ENCODE results near the gene MXI1. TPM values are rescaled to one million over a fixed set of nuclear protein-coding genes. Genes with fewer than 3 reads are reported as not detected.

The MXI1 gene
- total and polyA plus RNA-seq, 2 experiments from 2014 or later = 5.1 to 8.5 TPM

DNA sequence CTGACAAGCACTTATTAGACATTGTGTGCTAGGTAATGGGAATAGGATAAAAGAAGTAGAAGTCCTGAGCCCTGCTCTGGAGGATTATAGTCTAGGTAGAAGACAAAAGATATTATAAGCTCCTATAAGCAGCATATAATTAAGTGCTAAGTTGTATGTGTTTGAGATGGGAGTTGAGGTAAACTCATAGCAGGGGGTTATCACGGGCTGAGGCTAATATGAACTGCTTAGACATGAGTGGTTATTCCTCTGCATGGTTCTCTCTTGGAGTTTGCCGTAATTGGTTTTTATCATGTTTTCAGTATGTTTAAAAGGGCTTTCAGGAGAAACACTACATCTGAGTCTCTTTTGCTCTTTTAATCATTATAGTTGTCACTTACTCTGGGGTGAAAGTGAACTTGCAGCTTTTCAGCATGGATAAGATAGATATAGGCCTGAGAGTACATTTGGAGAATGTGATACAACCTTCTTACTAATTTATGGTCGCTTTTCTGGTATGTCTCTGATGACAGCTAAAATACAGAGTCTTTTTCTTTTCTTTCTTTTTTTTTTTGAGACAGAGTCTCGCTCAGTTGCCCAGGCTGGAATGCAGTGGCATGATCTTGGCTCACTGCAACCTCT is 58.3 kb downstream of the MXI1 start (continued):
- TF ChIP-seq, protein P1, sequence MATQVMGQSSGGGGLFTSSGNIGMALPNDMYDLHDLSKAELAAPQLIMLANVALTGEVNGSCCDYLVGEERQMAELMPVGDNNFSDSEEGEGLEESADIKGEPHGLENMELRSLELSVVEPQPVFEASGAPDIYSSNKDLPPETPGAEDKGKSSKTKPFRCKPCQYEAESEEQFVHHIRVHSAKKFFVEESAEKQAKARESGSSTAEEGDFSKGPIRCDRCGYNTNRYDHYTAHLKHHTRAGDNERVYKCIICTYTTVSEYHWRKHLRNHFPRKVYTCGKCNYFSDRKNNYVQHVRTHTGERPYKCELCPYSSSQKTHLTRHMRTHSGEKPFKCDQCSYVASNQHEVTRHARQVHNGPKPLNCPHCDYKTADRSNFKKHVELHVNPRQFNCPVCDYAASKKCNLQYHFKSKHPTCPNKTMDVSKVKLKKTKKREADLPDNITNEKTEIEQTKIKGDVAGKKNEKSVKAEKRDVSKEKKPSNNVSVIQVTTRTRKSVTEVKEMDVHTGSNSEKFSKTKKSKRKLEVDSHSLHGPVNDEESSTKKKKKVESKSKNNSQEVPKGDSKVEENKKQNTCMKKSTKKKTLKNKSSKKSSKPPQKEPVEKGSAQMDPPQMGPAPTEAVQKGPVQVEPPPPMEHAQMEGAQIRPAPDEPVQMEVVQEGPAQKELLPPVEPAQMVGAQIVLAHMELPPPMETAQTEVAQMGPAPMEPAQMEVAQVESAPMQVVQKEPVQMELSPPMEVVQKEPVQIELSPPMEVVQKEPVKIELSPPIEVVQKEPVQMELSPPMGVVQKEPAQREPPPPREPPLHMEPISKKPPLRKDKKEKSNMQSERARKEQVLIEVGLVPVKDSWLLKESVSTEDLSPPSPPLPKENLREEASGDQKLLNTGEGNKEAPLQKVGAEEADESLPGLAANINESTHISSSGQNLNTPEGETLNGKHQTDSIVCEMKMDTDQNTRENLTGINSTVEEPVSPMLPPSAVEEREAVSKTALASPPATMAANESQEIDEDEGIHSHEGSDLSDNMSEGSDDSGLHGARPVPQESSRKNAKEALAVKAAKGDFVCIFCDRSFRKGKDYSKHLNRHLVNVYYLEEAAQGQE (IDR thresholded peaks at IDR 0.05; ENCODE audit: unreplicated experiment) = no peak
- TF ChIP-seq EZH2phosphoT487 (IDR thresholded peaks at IDR 0.05; ENCODE audit: unreplicated experiment) (no peak), NANOG (IDR thresholded peaks at IDR 0.05; ENCODE audit: borderline replicate concordance) (no peak), ZNF114 (CRISPR knock-in tag; IDR thresholded peaks at IDR 0.05) (no peak), CREB1 (CRISPR knock-in tag; IDR thresholded peaks at IDR 0.05; ENCODE audit: low read depth) (no peak), STAT1 (IDR thresholded peaks at IDR 0.05; ENCODE audit: unreplicated experiment) (no peak)
- TF ChIP-seq, protein P2, sequence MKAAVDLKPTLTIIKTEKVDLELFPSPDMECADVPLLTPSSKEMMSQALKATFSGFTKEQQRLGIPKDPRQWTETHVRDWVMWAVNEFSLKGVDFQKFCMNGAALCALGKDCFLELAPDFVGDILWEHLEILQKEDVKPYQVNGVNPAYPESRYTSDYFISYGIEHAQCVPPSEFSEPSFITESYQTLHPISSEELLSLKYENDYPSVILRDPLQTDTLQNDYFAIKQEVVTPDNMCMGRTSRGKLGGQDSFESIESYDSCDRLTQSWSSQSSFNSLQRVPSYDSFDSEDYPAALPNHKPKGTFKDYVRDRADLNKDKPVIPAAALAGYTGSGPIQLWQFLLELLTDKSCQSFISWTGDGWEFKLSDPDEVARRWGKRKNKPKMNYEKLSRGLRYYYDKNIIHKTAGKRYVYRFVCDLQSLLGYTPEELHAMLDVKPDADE (IDR thresholded peaks at IDR 0.05) = no peak

GRCh38 chr10:110267276-110267675 is 59.9 kb downstream of the MXI1 start:
- ATAC-seq (no peak), DNase-seq (ENCODE audit: low spot score) (no peak)
- Histone ChIP-seq H3K36me3 (ENCODE audit: insufficient read depth) (no peaks in the 10 kb centered on the region), H3K79me2 (replicated peaks; ENCODE audit: insufficient read depth) (no peaks in the 10 kb centered on the region), H3K4me3 (no peak overlapping the region), H3K27ac (ENCODE audit: low read depth) (no peak overlapping the region), H3K9me2 (ENCODE audit: insufficient read depth) (no peaks in the 10 kb centered on the region), H2AFZ (no peak overlapping the region), H3K4me1 (ENCODE audit: insufficient read depth) (no peaks in the 10 kb centered on the region), H3K27me3 (ENCODE audit: insufficient read depth) (no peaks in the 10 kb centered on the region), H3F3A (replicated peaks; ENCODE audit: low read depth) (no peaks in the 10 kb centered on the region), H4K20me1 (replicated peaks; ENCODE audit: insufficient read depth) (0 out of 2 replicates have a peak, but pooled peaks cover 8% of the 10 kb centered on the region), H3K4me2 (no peak overlapping the region)
- H3K36me3 Mint-ChIP-seq (ENCODE audit: low read depth) = no peaks in the 10 kb centered on the region
- no peaks in the 10 kb centered on the region for H3K27me3 Mint-ChIP-seq (ENCODE audit: insufficient read depth, low read depth, poor library complexity)
- H3K4me1 Mint-ChIP-seq = no peaks in the 10 kb centered on the region; the same call in 2 of the 3 replicates
- no peak for TF ChIP-seq ZNF114 (CRISPR knock-in tag; IDR thresholded peaks at IDR 0.05)
- TF ChIP-seq EZH2phosphoT487 (IDR thresholded peaks at IDR 0.05; ENCODE audit: unreplicated experiment) = no peak
- TF ChIP-seq CTCF (conservative IDR thresholded peaks at IDR 0.05; ENCODE audit: low read depth in 2 of 2) = no peak
- H3K9me3 Mint-ChIP-seq = no peaks in the 10 kb centered on the region
- H3K27ac Mint-ChIP-seq = no peak overlapping the region
- no peak overlapping the region for H3K4me3 Mint-ChIP-seq

Measured in GM23338 (cell line).